Measurements from ENCODE around the gene DHDH.
"Not testable (repeated sequence)": the region's sequence is repeated elsewhere in the genome, so short reads cannot be mapped to it uniquely, and the experiment has no call there.

DHDH gene

GRCh38 chr19:48900477-48901406 is 32.8 kb upstream of the DHDH start:
- no peak for DNase-seq (ENCODE audit: low read depth, low spot score)
- Histone ChIP-seq H3K4me1 (ENCODE audit: control insufficient read depth, insufficient read depth, low read length) (peaks cover 1% of the 10 kb centered on the region; the same call in 1 of the 2 replicates), H3K36me3 (ENCODE audit: control insufficient read depth, insufficient read depth, low read length) (peaks cover 6% of the 10 kb centered on the region; the same call in 1 of the 2 replicates), H3K27me3 (ENCODE audit: control insufficient read depth, insufficient read depth, low read length) (no peaks in the 10 kb centered on the region), H3K27ac (ENCODE audit: low read length) (no peak overlapping the region), H3K4me3 (ENCODE audit: low read length) (peak overlapping the region; percentile 71), H3K9me3 (ENCODE audit: control insufficient read depth, insufficient read depth, low read length) (no peaks in the 10 kb centered on the region)
- no CpG with 5 or more reads among the region's 24 CpGs for WGBS (ENCODE audit: insufficient coverage, insufficient read length)

GRCh38 chr19:48902291-48902690 is 31.2 kb upstream of the DHDH start:
- not testable (repeated sequence) for DNase-seq (ENCODE audit: low read depth, low spot score); H3K4me1 ChIP-seq (ENCODE audit: control insufficient read depth, insufficient read depth, low read length)
- WGBS (ENCODE audit: insufficient coverage, insufficient read length), result no CpG with 5 or more reads among the region's 7 CpGs

GRCh38 chr19:48903788-48904187 is 29.7 kb upstream of the DHDH start:
- not testable (repeated sequence) for H3K4me1 ChIP-seq (ENCODE audit: control insufficient read depth, insufficient read depth, low read length); H3K27me3 ChIP-seq (ENCODE audit: control insufficient read depth, insufficient read depth, low read length); H3K4me3 ChIP-seq (ENCODE audit: low read length); DNase-seq (ENCODE audit: low read depth, low spot score); H3K9me3 ChIP-seq (ENCODE audit: control insufficient read depth, insufficient read depth, low read length); H3K27ac ChIP-seq (ENCODE audit: low read length)
- H3K36me3 ChIP-seq (ENCODE audit: control insufficient read depth, insufficient read depth, low read length), result peaks cover 13% of the 10 kb centered on the region

More at GRCh38 chr19:48902291-48902690, 31.2 kb upstream of the DHDH start:
- not testable (repeated sequence) for H3K9me3 ChIP-seq (ENCODE audit: control insufficient read depth, insufficient read depth, low read length); H3K36me3 ChIP-seq (ENCODE audit: control insufficient read depth, insufficient read depth, low read length); H3K27ac ChIP-seq (ENCODE audit: low read length); H3K27me3 ChIP-seq (ENCODE audit: control insufficient read depth, insufficient read depth, low read length); H3K4me3 ChIP-seq (ENCODE audit: low read length)

- WGBS (ENCODE audit: insufficient coverage, insufficient read length), result no CpG with 5 or more reads among the region's 14 CpGs
- peaks cover 14% of the 10 kb centered on the region for H3K36me3 ChIP-seq (ENCODE audit: control insufficient read depth, insufficient read depth, low read length)
- DNase-seq (ENCODE audit: low read depth, low spot score), result no peak
Observed at GRCh38 chr19:48905664-48906063, 27.8 kb upstream of the DHDH start.

GRCh38 chr19:48906324-48906723 is 27.2 kb upstream of the DHDH start:
- no peak for DNase-seq (ENCODE audit: low read depth, low spot score)
- H3K9me3 ChIP-seq (ENCODE audit: control insufficient read depth, insufficient read depth, low read length), result no peaks in the 10 kb centered on the region
- no CpG with 5 or more reads among the region's 10 CpGs for WGBS (ENCODE audit: insufficient coverage, insufficient read length)
- H3K27me3 ChIP-seq (ENCODE audit: control insufficient read depth, insufficient read depth, low read length), result no peaks in the 10 kb centered on the region
- no peak overlapping the region for H3K4me3 ChIP-seq (ENCODE audit: low read length)
- H3K36me3 ChIP-seq (ENCODE audit: control insufficient read depth, insufficient read depth, low read length), result peaks cover 17% of the 10 kb centered on the region
- no peak overlapping the region for H3K27ac ChIP-seq (ENCODE audit: low read length)
- no peaks in the 10 kb centered on the region for H3K4me1 ChIP-seq (ENCODE audit: control insufficient read depth, insufficient read depth, low read length)

More at GRCh38 chr19:48905664-48906063, 27.8 kb upstream of the DHDH start:
- Histone ChIP-seq H3K4me3 (ENCODE audit: low read length) (no peak overlapping the region), H3K4me1 (ENCODE audit: control insufficient read depth, insufficient read depth, low read length) (no peaks in the 10 kb centered on the region; the same call in 1 of the 2 replicates), H3K27me3 (ENCODE audit: control insufficient read depth, insufficient read depth, low read length) (no peaks in the 10 kb centered on the region), H3K9me3 (ENCODE audit: control insufficient read depth, insufficient read depth, low read length) (no peaks in the 10 kb centered on the region), H3K27ac (ENCODE audit: low read length) (no peak overlapping the region)

GRCh38 chr19:48907671-48908070 is 25.8 kb upstream of the DHDH start:
- no peaks in the 10 kb centered on the region for H3K27me3 ChIP-seq (ENCODE audit: control insufficient read depth, insufficient read depth, low read length)
- H3K36me3 ChIP-seq (ENCODE audit: control insufficient read depth, insufficient read depth, low read length), result peaks cover 19% of the 10 kb centered on the region
- H3K4me1 ChIP-seq (ENCODE audit: control insufficient read depth, insufficient read depth, low read length), result no peaks in the 10 kb centered on the region
- H3K4me3 ChIP-seq (ENCODE audit: low read length), result no peak overlapping the region
- DNase-seq (ENCODE audit: low read depth, low spot score), result no peak
- no CpG with 5 or more reads among the region's 14 CpGs for WGBS (ENCODE audit: insufficient coverage, insufficient read length)
- no peaks in the 10 kb centered on the region for H3K9me3 ChIP-seq (ENCODE audit: control insufficient read depth, insufficient read depth, low read length)
- no peak overlapping the region for H3K27ac ChIP-seq (ENCODE audit: low read length)

GRCh38 chr19:48909424-48910077 is 23.9 kb upstream of the DHDH start:
- H3K36me3 ChIP-seq (ENCODE audit: control insufficient read depth, insufficient read depth, low read length), result peaks cover 32% of the 10 kb centered on the region
- not testable (repeated sequence) for H3K27me3 ChIP-seq (ENCODE audit: control insufficient read depth, insufficient read depth, low read length); H3K4me3 ChIP-seq (ENCODE audit: low read length); H3K4me1 ChIP-seq (ENCODE audit: control insufficient read depth, insufficient read depth, low read length); H3K9me3 ChIP-seq (ENCODE audit: control insufficient read depth, insufficient read depth, low read length); H3K27ac ChIP-seq (ENCODE audit: low read length); DNase-seq (ENCODE audit: low read depth, low spot score)
- no CpG with 5 or more reads among the region's 11 CpGs for WGBS (ENCODE audit: insufficient coverage, insufficient read length)

GRCh38 chr19:48910803-48911202 is 22.7 kb upstream of the DHDH start:
- H3K9me3 ChIP-seq (ENCODE audit: control insufficient read depth, insufficient read depth, low read length), result no peaks in the 10 kb centered on the region
- H3K4me3 ChIP-seq (ENCODE audit: low read length), result no peak overlapping the region
- WGBS (ENCODE audit: insufficient coverage, insufficient read length), result no CpG with 5 or more reads among the region's 2 CpGs
- H3K4me1 ChIP-seq (ENCODE audit: control insufficient read depth, insufficient read depth, low read length), result no peaks in the 10 kb centered on the region
- no peak overlapping the region for H3K27ac ChIP-seq (ENCODE audit: low read length)
- no peak for DNase-seq (ENCODE audit: low read depth, low spot score)
- no peaks in the 10 kb centered on the region for H3K27me3 ChIP-seq (ENCODE audit: control insufficient read depth, insufficient read depth, low read length)
- peaks cover 26% of the 10 kb centered on the region for H3K36me3 ChIP-seq (ENCODE audit: control insufficient read depth, insufficient read depth, low read length)

- H3K27me3 ChIP-seq (ENCODE audit: control insufficient read depth, insufficient read depth, low read length), result no peaks in the 10 kb centered on the region
- no peak overlapping the region for H3K27ac ChIP-seq (ENCODE audit: low read length)
- no CpG with 5 or more reads among the region's 9 CpGs for WGBS (ENCODE audit: insufficient coverage, insufficient read length)
- peaks cover 24% of the 10 kb centered on the region for H3K36me3 ChIP-seq (ENCODE audit: control insufficient read depth, insufficient read depth, low read length)
- no peaks in the 10 kb centered on the region for H3K9me3 ChIP-seq (ENCODE audit: control insufficient read depth, insufficient read depth, low read length)
- DNase-seq (ENCODE audit: low read depth, low spot score), result no peak
- H3K4me3 ChIP-seq (ENCODE audit: low read length), result no peak overlapping the region
- no peaks in the 10 kb centered on the region for H3K4me1 ChIP-seq (ENCODE audit: control insufficient read depth, insufficient read depth, low read length)
Observed at GRCh38 chr19:48913114-48913889, 20.2 kb upstream of the DHDH start.

GRCh38 chr19:48914181-48914580 is 19.3 kb upstream of the DHDH start:
- no CpG with 5 or more reads among the region's 8 CpGs for WGBS (ENCODE audit: insufficient coverage, insufficient read length)
- Histone ChIP-seq H3K9me3 (ENCODE audit: control insufficient read depth, insufficient read depth, low read length) (no peaks in the 10 kb centered on the region), H3K36me3 (ENCODE audit: control insufficient read depth, insufficient read depth, low read length) (peaks cover 18% of the 10 kb centered on the region; the same call in 1 of the 2 replicates), H3K4me3 (ENCODE audit: low read length) (no peak overlapping the region), H3K27ac (ENCODE audit: low read length) (no peak overlapping the region), H3K4me1 (ENCODE audit: control insufficient read depth, insufficient read depth, low read length) (no peaks in the 10 kb centered on the region), H3K27me3 (ENCODE audit: control insufficient read depth, insufficient read depth, low read length) (no peaks in the 10 kb centered on the region)
- DNase-seq (ENCODE audit: low read depth, low spot score), result no peak

Data from iPS DF 6.9 (cell line).